HepG2 (cell line): ENCODE results near the gene BIN1. TPM values are rescaled to one million over a fixed set of nuclear protein-coding genes. Genes with fewer than 3 reads are reported as not detected.

ENCODE experiments used
- ATAC-seq: fragments of 200-7000 bp; cut with Tn5 transposase; 3 replicates; pipeline ENCODE4 v1.9.1; 2020; ENCODE audit warnings: mild to moderate bottlenecking, moderate library complexity
- BruUV-seq: library from RNA; stranded (reverse); fragments of 400-500 nt; replicated peaks from 2 replicates; lab custom pipeline; 2021; lab: Mats Ljungman, UMichigan
- CTCF ChIA-PET: fragments of 300-600 bp; formaldehyde crosslinking; extraction: SDS; loops from one replicate; lab custom pipeline; 2021; ENCODE audit warnings: low total read pairs, inconsistent platforms, low intra/inter-chr PET ratio; lab: Yijun Ruan, JAX
- POLR2A ChIA-PET: fragments of 350-600 bp; sonication (Branson Sonifier 250); formaldehyde crosslinking; loops from one replicate; lab custom pipeline; 2020; ENCODE audit warnings: antibody characterized with exemption, inconsistent platforms; lab: Yijun Ruan, JAX
- DNase-seq: peaks from one replicate; pipeline ENCODE4 v3.0.0-alpha.2; 2015; ENCODE audit warnings: low spot score
- FAIRE-seq: peaks from 3 replicates; lab custom pipeline; 2011; peaks lifted over from hg19 to GRCh38; lab: Jason Lieb, UNC
- H2AFZ ChIP-seq: one replicate; pipeline ENCODE4 v1.6.1; 2011; ENCODE audit warnings: low read length, inconsistent platforms
- H3K27ac ChIP-seq: fragments of 300-600 bp; 3 replicates; pipeline ENCODE4 v1.8.0; 2011; ENCODE audit warnings: mixed run types, mild to moderate bottlenecking, mixed read lengths, low read length, inconsistent platforms; ENCODE audit not compliant: insufficient read depth; ENCODE audit errors: extremely low read length
- H3K27me3 ChIP-seq, 2 experiments: fragments of 200-600 bp in 1 of 2; 2 replicates in 1 of 2; 3 replicates in 1 of 2; pipeline versions ENCODE4 v1.6.0 to v1.8.0; 2011; ENCODE audit warnings: low read length in 2 of 2, mild to moderate bottlenecking in 2 of 2, moderate library complexity in 2 of 2, inconsistent platforms in 1 of 2; ENCODE audit not compliant: insufficient read depth in 2 of 2, control insufficient read depth in 1 of 2
- H3K36me3 ChIP-seq, 2 experiments: fragments of 200-600 bp in 1 of 2; replicated peaks in 1 of 2; 2 replicates in 1 of 2; 3 replicates in 1 of 2; pipeline versions ENCODE4 v1.5.1 to v1.8.0; 2011; ENCODE audit warnings: low read length in 2 of 2, inconsistent platforms in 1 of 2; ENCODE audit not compliant: insufficient read depth in 2 of 2, control insufficient read depth in 1 of 2
- H3K4me1 ChIP-seq: 2 replicates; pipeline ENCODE4 v1.5.1; 2012; ENCODE audit warnings: low read length, inconsistent platforms; ENCODE audit not compliant: insufficient read depth
- H3K4me2 ChIP-seq: 2 replicates; pipeline ENCODE4 v1.6.0; 2011; ENCODE audit warnings: low read depth, low read length, inconsistent platforms
- H3K4me3 ChIP-seq, 3 experiments: fragments of 200-600 bp in 1 of 3; sonication (generic), shearing (Covaris generic) in 1 of 3; replicated peaks in 1 of 3; 2 replicates each; pipeline ENCODE4 v1.5.1; 2011 to 2016; ENCODE audit warnings: low read length in 3 of 3, inconsistent platforms in 2 of 3, low read depth in 2 of 3, mild to moderate bottlenecking in 2 of 3, control low read depth in 1 of 3, mixed read lengths in 1 of 3; ENCODE audit not compliant: insufficient read depth in 1 of 3
- H3K79me2 ChIP-seq: one replicate; pipeline ENCODE4 v1.6.1; 2011; ENCODE audit warnings: low read length, inconsistent platforms; ENCODE audit not compliant: insufficient read depth
- H3K9ac ChIP-seq: 2 replicates; pipeline ENCODE4 v1.6.0; 2011; ENCODE audit warnings: mild to moderate bottlenecking, low read depth, low read length, inconsistent platforms; ENCODE audit not compliant: insufficient read depth
- H3K9me3 ChIP-seq: 2 replicates; pipeline ENCODE4 v1.5.1; 2012; ENCODE audit warnings: mild to moderate bottlenecking, low read length
- H4K20me1 ChIP-seq: 2 replicates; pipeline ENCODE4 v1.6.0; 2011; ENCODE audit warnings: inconsistent platforms, mild to moderate bottlenecking, low read length, moderate library complexity; ENCODE audit not compliant: insufficient read depth
- HOXA9 ChIP-seq: sonication (generic); formaldehyde crosslinking; IDR thresholded peaks from 2 replicates; pipeline ENCODE4 v1.8.1; 2022; ENCODE audit warnings: missing genetic modification reagents, mild to moderate bottlenecking, moderate library complexity, borderline replicate concordance
- NR0B2 ChIP-seq: sonication (generic); formaldehyde crosslinking; IDR thresholded peaks from 2 replicates; pipeline ENCODE4 v1.4.0; 2020; ENCODE audit warnings: mild to moderate bottlenecking, missing genetic modification reagents
- TFE3 ChIP-seq: IDR thresholded peaks from 2 replicates; pipeline ENCODE4 v1.6.1; 2016
- ZNF121 ChIP-seq: sonication (generic); formaldehyde crosslinking; IDR thresholded peaks from 2 replicates; pipeline ENCODE4 v1.5.0; 2020; ENCODE audit warnings: mild to moderate bottlenecking, missing genetic modification reagents
- ZNF484 ChIP-seq: sonication (generic); formaldehyde crosslinking; IDR thresholded peaks from 2 replicates; pipeline ENCODE4 v1.5.1; 2020; ENCODE audit warnings: mild to moderate bottlenecking, low read depth, missing genetic modification reagents, borderline replicate concordance
- ZNF513 ChIP-seq: sonication (generic); formaldehyde crosslinking; conservative IDR thresholded peaks from 2 replicates; pipeline ENCODE4 v1.5.0; 2020; ENCODE audit warnings: missing genetic modification reagents
- ZNF543 ChIP-seq: sonication (generic); formaldehyde crosslinking; IDR thresholded peaks from 2 replicates; pipeline ENCODE4 v1.4.0; 2020; ENCODE audit warnings: mild to moderate bottlenecking, missing genetic modification reagents
- WGBS: methylation state at CpG from one replicate; pipeline ENCODE4 v1.1.6; 2017; ENCODE audit warnings: low lambda C conversion rate; 5-methylcytosine and 5-hydroxymethylcytosine counted together
- in situ Hi-C: cut with HindIII; loops from 2 replicates; pipeline ENCODE4 v1.10.0; 2017; ENCODE audit warnings: low pct_unique_long_range_greater_than_20kb; ENCODE audit not compliant: extremely low pct_ligation_motif_present
- intact Hi-C: fragments of 100-400 bp; cut with micrococcal nuclease; formaldehyde crosslinking; loops from one replicate; pipeline ENCODE4 v1.10.0; 2022; ENCODE audit not compliant: unreplicated experiment
- polyA plus RNA-seq, 8 experiments: library from polyadenylated mRNA; depleted of rRNA in 3 of 8; stranded (reverse) in 7 of 8; unstranded in 1 of 8; fragments of >200 nt; fragmentation: Illumina TruSeq in 4 of 8; extraction: Trizol in 4 of 8; gene quantifications; 2 replicates each; pipeline versions ENCODE4 v1.2.1 to v1.2.3, GENCODE V29; 2011 to 2016; ENCODE audit warnings: low read depth in 4 of 8, missing spikeins in 1 of 8, mixed read lengths in 1 of 8; ENCODE audit not compliant: insufficient read depth in 1 of 8
- total RNA-seq, 5 experiments: library from RNA; depleted of rRNA; stranded (reverse); fragments of >200 nt; fragmentation: Illumina TruSeq; extraction: Trizol; gene quantifications; 2 replicates each; pipeline ENCODE4 v1.2.3, GENCODE V29; 2016; ENCODE audit warnings: low read depth in 1 of 5

Gene BIN1
- total and polyA plus RNA-seq, 2 of the 13 experiments (the other 11 are each of a cell fraction or from before 2014, with no cell fraction given): 0.93 to 1.2 TPM

GRCh38 chr2:127134833-127135830 lies 28.2 kb upstream of the BIN1 start:
- Histone ChIP-seq H3K4me3 (no peak overlapping the region), H3K27ac (no peak overlapping the region), H3K36me3 (no peaks in the 10 kb centered on the region), H3K27me3 (peaks cover 4 to 19% of the 10 kb centered on the region in 2 experiments), H3K9me3 (no peaks in the 10 kb centered on the region), H4K20me1 (no peaks in the 10 kb centered on the region), H2AFZ (no peak overlapping the region), H3K9ac (no peak overlapping the region), H3K79me2 (no peaks in the 10 kb centered on the region), H3K4me2 (no peak overlapping the region), H3K4me1 (no peaks in the 10 kb centered on the region)
- TF ChIP-seq TFE3 (CRISPR knock-in tag) (no peak), ZNF121 (no peak), ZNF513 (no peak), ZNF484 (CRISPR knock-in tag) (no peak), NR0B2 (no peak), HOXA9 (CRISPR knock-in tag) (no peak), ZNF543 (CRISPR knock-in tag) (no peak)
- ChIA-PET CTCF (no interaction called here), POLR2A (no interaction called here)
- intact Hi-C loops (no loop called here), in situ Hi-C loops (no loop called here)
- BruUV-seq: no TSS peak
- peak; percentile 56 for ATAC-seq
- WGBS: 16% methylated on average over 15 of the region's 15 CpGs
- no peak for FAIRE-seq
- DNase-seq: no peak
